ENCODE measurements around the gene PRKCI.
A peak's percentile ranks its signal among the peaks of the same experiment; 100 is the strongest.
"Not testable (repeated sequence)": the region's sequence is repeated elsewhere in the genome, so short reads cannot be mapped to it uniquely, and the experiment has no call there.

Gene PRKCI

DNA sequence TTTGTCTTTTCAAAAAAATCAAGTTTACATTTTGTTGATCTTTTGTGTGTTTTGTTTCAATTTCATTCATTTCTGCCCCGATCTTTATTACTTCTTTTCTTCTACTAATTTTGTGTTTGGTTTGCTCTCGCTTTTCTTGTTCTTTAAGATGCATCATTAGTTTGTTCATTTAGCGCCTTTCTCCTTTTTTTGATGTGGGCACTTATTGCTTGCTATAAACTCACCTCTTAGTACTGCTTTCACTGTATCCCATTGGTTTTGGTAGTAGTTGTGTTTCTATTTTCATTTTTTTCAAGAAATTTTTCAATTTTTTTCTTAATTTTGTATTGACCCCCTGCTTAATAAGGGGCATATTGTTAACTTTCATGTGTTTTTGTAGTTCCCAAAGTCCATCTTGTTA is 34.4 kb downstream of the PRKCI start:
- no peak for DNase-seq (ENCODE audit: low read depth)
- TF ChIP-seq, protein P1, sequence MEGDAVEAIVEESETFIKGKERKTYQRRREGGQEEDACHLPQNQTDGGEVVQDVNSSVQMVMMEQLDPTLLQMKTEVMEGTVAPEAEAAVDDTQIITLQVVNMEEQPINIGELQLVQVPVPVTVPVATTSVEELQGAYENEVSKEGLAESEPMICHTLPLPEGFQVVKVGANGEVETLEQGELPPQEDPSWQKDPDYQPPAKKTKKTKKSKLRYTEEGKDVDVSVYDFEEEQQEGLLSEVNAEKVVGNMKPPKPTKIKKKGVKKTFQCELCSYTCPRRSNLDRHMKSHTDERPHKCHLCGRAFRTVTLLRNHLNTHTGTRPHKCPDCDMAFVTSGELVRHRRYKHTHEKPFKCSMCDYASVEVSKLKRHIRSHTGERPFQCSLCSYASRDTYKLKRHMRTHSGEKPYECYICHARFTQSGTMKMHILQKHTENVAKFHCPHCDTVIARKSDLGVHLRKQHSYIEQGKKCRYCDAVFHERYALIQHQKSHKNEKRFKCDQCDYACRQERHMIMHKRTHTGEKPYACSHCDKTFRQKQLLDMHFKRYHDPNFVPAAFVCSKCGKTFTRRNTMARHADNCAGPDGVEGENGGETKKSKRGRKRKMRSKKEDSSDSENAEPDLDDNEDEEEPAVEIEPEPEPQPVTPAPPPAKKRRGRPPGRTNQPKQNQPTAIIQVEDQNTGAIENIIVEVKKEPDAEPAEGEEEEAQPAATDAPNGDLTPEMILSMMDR (conservative IDR thresholded peaks at IDR 0.05; ENCODE audit: low read length): no peak
- no peak overlapping the region for H3K4me3 ChIP-seq (ENCODE audit: low read length)

DNA sequence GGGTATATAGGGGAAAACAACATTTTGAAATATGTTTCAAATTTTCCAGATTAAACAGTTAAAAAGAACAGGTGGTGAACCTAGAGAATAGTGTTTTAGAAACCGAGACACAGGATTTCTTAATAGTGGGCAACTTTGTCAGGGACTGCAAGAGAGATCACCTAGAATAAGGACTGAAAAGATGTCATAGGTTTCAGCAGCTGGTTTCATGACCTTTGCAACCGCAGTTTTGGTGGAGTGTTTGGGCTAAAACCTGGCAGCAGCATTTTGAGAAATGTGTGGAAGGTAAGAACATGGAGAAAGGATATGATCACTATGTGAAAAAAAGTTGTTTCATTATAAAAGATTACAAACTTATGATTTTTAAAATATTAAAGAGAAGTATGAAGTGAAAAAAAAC is 34.9 kb downstream of the PRKCI start:
- DNase-seq (ENCODE audit: low read depth): no peak
- H3K4me3 ChIP-seq (ENCODE audit: low read length): no peak overlapping the region
- TF ChIP-seq, protein P1 (conservative IDR thresholded peaks at IDR 0.05; ENCODE audit: low read length): no peak

DNA sequence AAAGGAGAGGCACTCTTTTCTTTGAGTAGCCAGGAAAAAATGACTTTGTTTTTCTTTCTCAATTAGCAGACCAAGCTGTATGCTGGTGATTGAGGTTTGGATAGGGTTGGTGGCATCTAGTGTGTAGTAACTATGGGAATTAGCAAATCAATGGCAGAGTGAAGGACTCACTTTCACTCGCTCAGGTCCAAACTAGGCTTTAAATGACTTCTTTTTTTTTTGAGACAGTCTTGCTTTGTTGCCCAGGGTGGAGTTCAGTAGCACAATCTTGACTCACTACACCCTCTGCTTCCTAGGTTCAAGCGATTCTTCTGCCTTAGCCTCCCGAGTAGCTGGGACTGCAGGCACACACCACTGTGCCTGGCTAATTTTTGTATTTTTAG is 35.9 kb downstream of the PRKCI start:
- DNase-seq (ENCODE audit: low read depth): peak; percentile 2
- TF ChIP-seq, protein P1 (conservative IDR thresholded peaks at IDR 0.05; ENCODE audit: low read length): no peak
- H3K4me3 ChIP-seq (ENCODE audit: low read length): no peak overlapping the region

DNA sequence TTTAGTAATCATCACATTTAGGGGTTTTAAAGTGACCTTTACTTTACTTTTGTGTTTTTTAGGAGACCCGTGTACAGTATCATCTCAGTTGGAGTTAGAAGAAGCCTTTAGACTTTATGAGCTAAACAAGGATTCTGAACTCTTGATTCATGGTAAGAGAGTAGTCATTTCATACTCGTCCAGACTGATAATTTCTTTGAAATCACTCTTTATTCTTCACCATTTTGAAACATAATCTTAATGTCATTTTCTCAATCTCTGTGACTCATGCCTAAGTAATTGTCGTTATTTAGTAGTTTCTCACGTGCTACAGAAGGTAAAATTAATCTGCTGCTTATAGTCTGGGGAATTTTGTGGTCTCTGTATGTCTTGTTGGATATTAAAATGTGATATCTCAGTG is 37.7 kb downstream of the PRKCI start:
- TF ChIP-seq, protein P1 (conservative IDR thresholded peaks at IDR 0.05; ENCODE audit: low read length): no peak

DNA sequence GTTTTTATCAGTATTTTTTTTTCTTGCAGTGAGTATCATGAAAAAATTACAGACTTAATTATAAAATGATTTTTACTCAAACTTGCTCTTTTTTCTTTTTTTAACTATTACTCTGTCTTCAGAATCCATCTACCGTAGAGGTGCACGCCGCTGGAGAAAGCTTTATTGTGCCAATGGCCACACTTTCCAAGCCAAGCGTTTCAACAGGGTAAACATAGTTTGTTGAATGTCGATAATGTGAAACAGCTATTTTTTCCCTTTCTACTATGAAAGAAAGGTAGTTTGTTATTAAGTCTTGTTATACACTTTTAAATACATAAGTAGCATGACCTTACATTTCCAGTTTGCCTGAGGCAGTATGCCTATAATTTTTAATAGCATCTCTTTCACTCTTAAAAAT is 45.6 kb downstream of the PRKCI start:
- no peak for DNase-seq (ENCODE audit: low read depth)
- TF ChIP-seq, protein P1 (conservative IDR thresholded peaks at IDR 0.05; ENCODE audit: low read length): no peak
- H3K4me3 ChIP-seq (ENCODE audit: low read length): no peak overlapping the region

More for the DNA sequence above, 37.7 kb downstream of the PRKCI start:
- no peak overlapping the region for H3K4me3 ChIP-seq (ENCODE audit: low read length)
- no peak for DNase-seq (ENCODE audit: low read depth)

DNA sequence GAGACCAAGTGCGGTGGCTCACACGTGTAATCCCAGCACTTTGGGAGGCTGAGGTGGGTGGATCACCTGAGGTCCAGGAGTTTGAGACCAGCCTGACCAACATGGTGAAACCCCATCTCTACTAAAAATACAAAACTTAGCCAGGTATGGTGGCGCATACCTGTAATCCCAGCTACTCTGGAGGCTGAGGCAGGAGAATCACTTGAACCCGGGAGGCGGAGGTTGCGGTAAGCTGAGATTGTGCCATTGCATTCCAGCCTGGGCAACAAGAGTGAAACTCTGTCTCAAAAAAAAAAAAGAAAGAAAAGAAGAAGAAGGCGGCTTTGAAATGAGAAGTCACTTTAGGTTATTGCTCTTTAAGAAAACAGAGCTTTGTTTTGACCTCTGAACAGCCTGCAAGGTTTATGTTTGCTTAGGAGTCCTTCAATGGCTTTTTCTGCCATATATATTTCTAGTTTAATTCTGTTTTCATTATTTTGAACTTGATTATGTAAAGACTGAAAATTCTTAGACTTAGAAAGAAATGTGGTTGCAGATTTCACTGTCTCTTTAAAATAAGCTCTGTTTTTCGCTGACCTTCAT is 47.5 kb downstream of the PRKCI start:
- H3K4me3 ChIP-seq (ENCODE audit: low read length); DNase-seq (ENCODE audit: low read depth): not testable (repeated sequence)

DNA sequence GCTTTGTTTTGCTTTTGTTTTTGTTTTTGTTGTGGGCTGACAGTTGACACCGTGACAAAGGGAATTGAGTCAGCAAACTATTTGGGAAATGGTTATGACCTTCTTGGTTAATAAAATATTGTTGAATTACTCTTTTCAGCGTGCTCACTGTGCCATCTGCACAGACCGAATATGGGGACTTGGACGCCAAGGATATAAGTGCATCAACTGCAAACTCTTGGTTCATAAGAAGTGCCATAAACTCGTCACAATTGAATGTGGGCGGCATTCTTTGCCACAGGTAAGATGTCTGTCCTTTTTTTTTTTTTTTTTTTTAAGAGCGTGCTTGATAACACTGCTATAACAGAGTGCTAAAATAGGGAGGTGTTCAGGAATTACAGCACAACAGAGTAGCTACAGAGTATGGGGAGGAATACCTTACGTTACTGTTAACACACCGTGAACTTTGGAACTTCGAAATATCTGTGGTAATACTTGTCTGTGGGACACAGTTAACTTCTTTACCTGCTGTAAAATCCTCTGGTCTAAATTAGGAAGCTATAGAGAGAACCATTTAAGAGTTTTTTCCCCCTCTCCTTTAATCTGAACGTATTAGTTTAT is 48.2 kb downstream of the PRKCI start:
- DNase-seq (ENCODE audit: low read depth): no peak

More for the DNA sequence above, 48.2 kb downstream of the PRKCI start:
- TF ChIP-seq, protein P1 (conservative IDR thresholded peaks at IDR 0.05; ENCODE audit: low read length): no peak
- H3K4me3 ChIP-seq (ENCODE audit: low read length): no peak overlapping the region
